Measurements from ENCODE around the gene EIF2D. TPM values are rescaled to one million over a fixed set of nuclear protein-coding genes. Genes with fewer than 3 reads are reported as not detected.
"Not testable (repeated sequence)": the region's sequence is repeated elsewhere in the genome, so short reads cannot be mapped to it uniquely, and the experiment has no call there.

EIF2D gene
- total RNA-seq, 1 donor from 2014 or later = 42.7 TPM

DNA sequence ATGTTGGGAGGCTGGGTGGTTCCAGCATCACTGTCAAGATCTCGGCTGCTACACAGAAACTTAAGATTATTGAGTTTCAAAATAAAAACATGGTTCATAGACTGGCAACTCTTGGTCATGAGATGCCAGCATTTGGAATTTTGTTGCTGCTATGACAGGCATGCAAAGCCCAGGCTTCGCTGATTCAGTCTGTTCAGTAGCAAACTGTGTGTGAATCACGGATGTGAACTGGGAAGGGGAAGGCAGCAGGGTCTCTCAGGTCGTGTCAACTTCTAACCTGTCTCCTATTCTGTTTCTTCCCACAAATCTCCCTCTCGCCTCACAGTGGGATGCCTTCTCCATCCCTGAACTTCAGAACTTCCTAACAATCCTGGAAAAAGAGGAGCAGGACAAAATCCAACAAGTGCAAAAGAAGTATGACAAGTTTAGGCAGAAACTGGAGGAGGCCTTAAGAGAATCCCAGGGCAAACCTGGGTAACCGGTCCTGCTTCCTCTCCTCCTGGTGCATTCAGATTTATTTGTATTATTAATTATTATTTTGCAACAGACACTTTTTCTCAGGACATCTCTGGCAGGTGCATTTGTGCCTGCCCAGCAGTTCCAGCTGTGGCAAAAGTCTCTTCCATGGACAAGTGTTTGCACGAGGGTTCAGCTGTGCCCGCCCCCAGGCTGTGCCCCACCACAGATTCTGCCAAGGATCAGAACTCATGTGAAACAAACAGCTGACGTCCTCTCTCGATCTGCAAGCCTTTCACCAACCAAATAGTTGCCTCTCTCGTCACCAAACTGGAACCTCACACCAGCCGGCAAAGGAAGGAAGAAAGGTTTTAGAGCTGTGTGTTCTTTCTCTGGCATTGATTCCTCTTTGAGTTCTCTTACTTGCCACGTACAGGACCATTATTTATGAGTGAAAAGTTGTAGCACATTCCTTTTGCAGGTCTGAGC, 25.5 kb downstream of the EIF2D start:
- DNase-seq (ENCODE audit: low read depth) = no peak

DNA sequence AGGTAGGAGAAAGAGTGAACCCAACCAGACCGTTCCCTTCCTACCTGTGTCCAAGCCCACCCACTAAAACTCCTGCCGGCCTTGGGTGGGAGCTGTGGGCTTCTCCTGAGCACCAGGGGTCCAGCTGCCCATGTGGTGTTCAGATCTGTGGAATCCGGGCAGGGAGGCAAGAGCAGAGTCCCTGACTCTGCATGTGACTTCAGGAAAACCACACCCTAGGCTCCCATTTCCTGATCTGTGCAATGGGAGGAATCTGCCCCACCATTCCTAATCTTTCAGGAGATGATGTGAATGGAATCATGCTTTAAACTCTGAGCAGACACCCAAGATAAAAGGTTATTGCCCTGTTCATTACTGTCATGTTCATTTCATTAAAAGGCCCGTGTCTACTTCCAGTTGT, 27.6 kb downstream of the EIF2D start:
- no peak for DNase-seq (ENCODE audit: low read depth)

DNA sequence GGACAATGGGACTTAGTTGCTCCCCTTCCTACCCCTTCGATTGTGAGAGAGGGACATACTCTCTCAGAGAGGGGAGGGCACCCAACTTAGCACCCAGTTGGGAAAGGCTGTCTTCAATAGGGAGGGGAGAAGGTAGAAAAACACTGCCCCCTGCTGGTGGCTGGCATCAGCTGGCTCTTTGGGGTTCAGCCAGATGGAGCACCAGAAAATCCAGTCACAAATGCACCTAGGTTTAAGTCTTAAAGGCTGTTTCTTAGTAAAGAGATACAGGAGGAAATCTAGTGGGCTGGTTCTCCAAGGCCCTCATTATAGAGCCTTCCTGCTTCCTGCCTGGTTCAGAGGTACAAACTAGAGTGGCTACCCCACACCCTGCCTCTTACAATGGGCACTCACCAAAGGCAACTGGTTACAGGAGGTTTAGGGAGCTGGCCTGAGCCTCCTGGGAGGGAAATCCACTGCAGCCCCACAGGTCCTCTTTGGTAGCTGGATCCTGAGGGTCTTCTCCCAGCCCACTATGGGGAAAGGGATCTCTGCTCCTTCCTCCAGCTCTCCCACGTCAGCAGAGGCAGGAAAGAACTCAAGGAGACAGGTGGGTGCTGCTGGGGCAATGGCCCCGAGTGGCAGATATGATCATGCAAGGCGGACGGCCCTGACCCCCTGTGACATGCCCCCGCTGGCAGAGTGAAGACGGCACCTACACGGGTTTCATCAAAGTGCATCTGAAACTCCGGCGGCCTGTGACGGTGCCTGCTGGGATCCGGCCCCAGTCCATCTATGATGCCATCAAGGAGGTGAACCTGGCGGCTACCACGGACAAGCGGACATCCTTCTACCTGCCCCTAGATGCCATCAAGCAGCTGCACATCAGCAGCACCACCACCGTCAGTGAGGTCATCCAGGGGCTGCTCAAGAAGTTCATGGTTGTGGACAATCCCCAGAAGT, 28.3 kb downstream of the EIF2D start:
- DNase-seq (ENCODE audit: low read depth) = peak; percentile 74

DNA sequence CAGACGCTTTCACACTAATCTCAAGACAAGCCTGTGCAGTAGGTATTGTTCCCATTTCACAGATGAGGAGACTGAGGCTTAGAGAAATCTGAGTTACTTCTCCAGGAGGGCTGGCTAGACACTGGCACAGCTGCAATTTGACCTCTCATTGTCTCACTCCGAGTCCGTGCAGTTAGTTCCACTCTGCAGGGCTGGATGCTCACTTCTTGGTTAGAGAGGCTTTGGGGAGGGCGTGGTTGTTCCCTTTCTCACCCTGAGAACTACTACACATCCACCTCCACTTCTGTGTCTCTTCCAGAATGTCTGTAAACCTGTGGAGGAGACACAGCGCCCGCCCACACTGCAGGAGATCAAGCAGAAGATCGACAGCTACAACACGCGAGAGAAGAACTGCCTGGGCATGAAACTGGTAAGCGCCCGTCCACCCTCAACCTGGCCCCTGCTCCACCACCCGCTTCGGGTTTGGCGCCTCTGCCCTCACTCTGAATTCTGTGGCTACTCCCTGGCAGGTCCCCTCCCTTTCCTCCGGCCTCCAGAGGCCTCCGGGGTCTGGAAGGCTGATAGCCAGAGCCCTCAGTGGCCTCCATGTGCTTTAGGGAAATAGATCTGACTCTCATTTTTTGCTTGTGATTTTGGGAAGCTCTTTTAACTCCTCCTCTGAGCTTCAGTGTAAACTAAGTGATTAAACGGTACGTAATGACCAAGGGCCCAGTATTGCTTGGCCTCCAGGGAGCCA, 29.1 kb downstream of the EIF2D start:
- DNase-seq (ENCODE audit: low read depth) = no peak

DNA sequence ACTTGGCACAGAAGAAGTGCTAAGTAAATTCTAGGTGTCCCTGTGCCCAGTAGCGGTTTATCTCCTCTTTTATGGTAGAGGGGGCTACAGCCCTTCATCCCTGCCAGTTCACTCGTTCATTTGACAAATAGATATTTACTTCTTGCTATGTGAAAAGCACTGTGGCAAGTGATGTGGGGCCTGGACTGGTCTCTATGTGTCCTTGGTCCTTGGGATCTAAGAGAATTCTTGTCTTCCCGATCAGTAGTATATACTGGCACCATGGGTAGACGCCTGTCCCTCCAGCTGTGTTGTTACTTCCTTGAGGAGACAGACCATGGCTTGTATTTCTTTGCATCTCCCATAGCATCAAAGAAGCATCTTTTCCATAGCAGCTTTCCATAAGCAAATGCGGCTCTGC, 29.7 kb downstream of the EIF2D start:
- DNase-seq (ENCODE audit: low read depth) = no peak

DNA sequence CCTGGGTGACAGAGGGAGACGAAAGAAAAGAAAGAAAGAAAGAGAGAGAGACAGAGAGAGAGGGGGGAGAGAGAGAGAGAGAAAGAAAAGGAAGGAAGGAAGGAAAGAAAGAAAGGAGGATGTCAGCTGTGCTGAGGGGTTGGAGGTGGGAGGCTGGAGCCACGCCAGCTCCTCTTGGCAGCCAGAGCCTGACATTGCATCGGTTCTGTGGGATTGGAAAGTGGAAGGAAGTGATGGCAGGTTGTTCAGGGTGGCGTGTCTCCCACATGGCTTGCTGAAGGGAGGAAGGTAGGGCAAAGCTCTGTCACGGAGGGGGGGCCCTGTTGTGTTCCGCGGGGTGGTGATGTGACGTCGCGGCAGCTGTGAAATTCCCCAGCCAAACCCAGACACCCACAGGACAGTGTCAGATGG, 30.7 kb downstream of the EIF2D start:
- no peak for DNase-seq (ENCODE audit: low read depth)

DNA sequence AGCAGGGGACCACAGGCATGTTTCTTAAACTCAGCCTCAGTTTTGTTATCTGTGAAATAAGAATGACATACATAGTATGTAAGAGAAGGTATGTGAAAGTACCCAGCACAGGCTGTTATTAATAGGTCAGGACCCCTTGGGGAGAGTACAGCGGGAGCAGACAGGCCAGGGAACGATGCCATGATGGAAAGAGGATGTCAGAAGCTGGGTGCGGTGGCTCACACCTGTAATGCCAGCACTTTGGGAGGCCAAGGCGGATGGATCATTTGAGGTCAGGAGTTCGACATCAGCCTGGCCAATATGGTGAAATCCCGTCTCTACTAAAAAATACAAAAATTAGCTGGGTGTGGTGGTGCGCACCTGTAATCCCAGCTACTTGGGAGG, 31.2 kb downstream of the EIF2D start:
- not testable (repeated sequence) for DNase-seq (ENCODE audit: low read depth)

DNA sequence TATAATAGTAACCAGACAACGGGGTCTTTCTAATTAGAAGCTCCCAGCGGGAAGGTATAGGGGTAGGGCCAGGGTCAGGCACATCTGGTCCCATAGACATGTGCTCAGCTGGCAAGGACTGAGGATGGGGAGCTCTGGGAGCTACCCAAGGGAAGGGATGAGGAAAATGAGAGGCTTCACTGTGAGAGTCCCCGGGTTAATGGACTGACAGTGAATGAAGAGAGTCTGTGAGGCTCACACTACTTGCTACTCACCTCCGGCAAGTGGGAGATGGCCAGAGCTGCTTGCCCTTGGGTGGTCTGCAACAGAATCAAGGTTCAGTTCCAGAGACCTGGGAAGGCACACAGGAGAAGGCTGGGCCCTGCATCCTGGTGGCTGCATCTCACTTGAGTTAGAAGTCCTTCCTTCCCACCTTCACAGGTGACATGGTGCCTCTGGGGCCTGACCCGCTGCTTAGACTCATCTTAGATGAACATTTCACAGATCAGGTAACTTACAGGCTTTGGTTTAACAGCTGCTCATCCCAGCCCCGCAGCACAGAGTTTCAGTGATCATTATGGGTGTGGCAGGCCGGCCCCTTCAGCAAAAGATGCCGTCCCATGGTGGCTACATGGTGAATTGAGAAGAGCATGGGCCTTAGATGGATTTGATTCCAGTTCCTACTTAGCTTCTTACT, 31.7 kb downstream of the EIF2D start:
- DNase-seq (ENCODE audit: low read depth) = no peak

DNA sequence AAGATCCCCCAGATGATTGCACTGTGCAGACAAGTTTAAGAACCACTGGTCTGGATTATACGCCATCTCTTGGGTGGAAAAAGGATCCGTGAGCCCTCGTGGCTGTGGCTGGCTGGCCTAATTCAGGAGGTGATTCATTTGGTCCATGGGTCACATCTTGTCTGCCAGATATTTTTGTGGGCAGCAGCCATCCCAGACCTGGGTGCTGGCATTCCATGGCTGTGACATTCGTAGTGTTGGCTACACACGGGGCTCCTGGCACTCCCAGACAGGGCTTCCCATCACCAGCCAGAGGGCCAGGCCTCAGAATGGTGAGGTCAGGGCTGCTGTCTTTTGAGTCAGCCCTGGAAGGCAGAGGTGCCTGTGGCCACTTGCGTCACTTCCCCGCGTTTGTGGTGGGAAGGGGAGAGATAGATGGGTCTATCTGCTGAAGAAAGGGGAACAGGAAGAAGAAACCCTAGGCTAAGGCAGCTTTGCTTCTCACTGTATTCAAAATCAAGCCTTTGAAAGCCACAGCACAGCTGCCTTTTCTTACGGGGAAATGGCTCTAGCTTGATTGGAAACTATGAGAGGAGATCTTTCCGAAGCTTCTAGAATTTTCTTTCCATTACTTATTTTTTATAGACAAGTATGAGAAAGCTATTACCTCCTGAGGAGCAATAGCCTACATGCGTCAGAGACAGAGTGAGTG, 32.4 kb downstream of the EIF2D start:
- DNase-seq (ENCODE audit: low read depth) = peak; percentile 96

DNA sequence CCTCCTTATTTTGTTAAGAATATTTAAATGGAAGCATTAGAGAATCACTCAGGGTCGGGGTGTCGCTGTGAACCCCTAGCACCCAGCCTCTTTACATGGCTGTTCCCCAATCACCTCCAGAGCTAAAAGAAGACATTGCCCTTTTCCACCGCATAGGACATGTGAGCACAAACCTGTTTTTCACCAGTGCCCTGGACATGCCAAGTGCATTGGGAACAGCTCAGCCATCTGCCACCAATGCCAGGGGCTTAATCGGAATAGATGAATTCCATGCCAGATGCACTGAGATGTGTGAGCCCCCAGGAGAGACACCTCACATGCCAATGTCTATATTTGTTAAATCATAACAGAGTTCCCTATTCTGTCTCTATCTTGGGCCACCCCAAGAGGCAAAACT, 33.3 kb downstream of the EIF2D start:
- DNase-seq (ENCODE audit: low read depth) = no peak

DNA sequence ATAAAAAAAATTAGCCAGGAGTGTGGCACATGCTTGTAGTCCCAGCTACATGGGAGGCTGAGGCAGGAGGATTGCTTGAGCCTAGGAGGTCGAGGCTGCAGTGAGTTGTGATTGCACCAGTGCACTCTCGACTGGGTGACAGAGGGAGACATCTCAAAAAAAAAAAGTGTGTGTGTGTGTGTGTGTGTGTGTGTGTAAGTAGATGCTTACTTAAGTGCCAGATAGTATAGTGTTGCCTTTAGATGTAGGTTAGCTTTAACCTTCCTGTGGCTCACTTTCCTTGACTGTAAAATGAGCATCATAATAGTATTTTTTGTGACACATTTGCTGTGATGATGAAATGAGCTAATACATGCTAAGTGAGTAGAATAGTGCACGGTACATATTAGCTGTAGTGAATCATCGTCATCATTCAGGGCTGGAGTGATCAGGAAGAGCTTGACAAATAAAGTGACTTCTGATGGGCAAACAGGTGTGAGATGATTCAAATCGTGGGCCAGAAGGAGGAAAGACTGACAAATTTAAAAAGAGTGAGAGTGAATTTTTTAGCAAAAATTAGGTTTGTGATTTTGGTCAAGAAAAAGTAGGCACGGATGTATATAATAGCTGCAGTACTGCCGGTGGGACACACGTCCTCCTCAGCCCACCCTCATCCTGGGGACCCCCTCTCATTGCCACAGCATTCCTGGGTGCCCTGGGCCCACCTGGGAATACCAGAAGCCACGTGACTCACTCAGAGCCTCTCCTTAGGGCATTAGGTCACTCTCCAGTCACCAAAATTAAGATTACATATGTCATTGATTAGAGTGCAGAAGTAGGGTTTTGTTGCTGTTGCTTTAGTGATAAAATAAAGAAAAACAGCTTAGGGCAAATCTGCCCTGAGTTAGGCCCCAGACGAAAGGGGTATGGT, 33.9 kb downstream of the EIF2D start:
- no peak for DNase-seq (ENCODE audit: low read depth)

DNA sequence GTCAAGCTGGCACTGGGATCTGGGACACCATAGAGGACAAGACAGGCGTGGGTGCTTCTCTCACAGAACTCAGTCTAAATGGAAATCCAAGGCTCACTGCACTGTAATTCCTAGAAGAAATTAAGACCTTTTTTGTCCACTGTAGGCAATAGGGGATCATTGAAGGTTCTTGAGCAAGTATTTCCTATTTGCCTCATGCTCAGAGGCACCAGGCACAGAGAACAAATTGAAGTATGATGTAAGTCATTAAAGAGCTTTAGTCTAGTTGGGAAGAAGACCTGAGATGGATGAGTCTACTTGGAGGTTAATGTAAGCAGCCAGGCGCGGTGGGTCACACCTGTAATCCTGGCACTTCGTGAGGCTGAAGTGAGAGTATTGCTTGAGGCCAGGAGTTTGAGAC, 34.6 kb downstream of the EIF2D start:
- DNase-seq (ENCODE audit: low read depth) = no peak

DNA sequence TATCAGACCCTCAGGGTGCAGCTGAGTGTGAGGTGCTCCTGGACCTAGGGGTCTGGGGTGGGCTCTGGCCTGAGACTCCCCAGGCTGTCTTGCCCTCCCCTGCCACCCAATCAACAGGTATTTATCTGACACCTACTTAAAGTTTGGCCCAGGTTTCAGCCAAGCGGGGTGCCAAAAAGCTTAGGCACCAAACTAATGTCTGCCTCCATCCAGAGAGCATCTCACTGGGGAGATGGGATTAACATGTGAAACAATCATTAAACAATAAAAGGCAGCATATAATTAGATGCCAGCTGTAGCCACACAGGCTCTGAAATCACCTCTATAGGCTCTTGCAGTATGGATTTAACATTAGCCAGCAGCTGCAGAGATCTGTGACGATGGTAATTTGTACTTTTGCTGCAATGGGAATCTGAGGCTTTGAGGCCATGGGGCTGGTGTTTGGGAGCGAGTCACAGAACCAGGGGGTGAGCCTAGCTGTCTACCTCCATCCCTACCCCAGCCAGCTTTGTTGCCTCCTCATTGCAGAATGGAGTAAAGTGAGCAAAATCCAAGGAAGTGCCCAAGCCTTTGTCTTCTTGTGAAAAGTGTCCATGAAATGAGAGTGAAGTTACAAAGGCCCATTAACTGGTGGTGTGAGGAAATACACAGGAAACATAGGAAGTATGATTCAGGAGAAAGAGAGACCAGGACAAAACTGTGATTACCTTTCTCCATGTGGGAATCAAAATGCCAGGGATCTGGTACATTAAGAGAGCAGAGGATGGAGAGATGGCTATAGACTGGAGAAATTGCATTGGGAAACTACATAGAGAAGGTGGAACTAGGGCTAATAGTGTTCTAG, 36.1 kb downstream of the EIF2D start:
- no peak for DNase-seq (ENCODE audit: low read depth)

DNA sequence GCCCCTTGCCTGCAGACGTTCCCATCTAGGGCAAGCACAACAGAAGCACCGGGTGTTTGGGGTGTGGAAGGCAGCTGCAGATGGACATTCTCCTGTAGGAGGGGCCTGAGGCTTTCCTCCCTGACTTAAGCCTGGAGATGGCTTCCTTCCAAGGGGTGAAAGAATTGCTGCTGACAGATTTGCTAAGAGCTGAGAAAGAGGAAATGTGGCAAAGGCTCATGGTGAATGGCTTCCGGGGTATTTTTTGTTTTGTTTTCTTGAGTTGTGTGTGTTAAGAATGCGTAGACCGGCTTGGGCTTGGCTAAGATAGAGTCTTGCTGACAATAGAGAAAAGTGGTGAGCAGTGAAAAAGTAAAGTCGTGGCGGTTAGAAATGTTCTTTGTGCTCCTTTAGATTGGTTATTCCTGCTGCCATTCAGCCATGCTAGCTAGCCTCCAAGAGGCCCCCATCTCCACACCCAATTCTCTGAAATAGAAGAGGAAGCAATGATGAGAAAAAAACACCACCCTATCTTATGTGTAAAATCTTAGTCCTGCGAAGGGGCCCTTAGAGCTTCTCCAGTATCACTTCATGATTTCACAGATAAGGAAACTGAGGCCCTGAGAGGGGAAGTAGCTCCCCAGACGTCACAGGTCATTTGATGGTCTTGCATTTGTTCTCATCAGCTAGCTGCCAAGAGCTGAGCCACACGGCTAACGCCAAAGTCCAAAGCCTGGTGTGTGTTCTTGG, 36.9 kb downstream of the EIF2D start:
- peak; percentile 90 for DNase-seq (ENCODE audit: low read depth)

DNA sequence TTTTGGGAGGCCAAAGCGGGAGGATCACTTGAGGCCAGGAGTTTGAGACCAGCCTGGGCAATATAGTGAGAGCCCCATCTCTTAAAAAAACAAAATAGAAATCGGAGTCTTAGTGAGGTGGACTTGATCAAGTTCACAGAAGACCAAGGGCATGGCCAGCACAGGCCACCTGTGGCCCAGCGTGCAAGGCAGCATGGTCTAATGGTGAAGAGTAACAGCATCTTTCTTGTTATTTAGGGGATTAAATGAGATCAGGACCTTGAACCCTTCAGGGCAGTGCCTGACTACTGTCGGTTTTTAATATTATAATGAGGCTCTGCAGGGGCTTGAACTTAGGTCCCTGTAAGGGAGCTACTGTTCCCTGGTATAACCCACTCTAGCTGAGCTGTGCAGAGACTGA, 38.5 kb downstream of the EIF2D start:
- no peak for DNase-seq (ENCODE audit: low read depth)

DNA sequence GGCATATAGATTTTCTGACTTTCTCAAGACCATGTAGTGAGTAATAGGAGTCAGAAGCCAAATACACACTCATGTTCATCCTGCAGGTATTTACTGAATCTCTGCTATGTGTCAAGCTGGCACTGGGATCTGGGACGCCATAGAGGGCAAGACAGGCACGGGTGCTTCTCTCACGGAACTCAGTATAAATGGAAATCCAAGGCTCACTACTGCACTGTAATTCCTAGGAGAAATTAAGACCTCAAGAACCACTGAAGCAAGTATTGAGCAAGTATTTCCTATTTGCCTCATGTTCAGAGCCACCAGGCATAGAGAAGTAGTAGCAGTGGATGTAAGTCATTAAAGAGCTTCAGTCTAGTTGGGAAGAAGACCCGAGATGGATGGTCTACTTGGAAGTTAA, 38.9 kb downstream of the EIF2D start:
- no peak for DNase-seq (ENCODE audit: low read depth)

DNA sequence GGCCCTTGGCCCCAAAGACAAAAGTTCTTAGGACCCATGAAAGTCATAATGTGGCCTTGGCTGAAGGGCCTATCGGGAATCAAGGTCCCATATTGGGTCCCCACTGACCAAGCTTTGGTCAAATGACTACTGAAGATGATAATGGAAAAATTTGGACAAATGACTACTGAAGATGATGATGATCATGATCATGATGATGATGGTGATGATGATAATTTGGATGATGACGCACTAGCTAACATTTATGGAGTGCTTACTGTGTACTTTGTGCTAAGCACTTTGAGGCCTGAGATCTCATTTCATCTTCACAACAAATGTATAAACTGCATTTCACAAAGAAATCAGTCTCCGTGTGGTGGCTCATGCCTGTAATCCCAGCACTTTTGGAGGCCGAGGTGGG, 39.4 kb downstream of the EIF2D start:
- DNase-seq (ENCODE audit: low read depth) = no peak

DNA sequence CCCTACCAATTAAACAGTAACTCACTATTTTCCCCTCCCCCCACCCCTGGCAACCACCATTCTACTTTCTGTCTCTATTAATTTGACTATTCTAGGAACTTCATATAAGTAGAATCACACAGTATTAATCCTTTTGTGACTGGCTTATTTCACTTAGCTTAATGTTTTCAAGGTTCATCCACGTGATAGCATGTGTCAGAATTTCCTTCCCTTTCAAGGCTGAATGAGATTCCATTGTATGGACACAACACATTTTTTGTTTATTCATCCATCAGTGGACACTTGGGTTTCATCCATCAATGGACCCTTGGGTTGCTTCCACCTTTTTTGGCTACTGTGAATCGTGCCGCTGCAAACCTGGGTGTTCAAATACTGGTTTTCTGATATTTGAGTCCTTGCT, 41.7 kb downstream of the EIF2D start:
- no peak for DNase-seq (ENCODE audit: low read depth)

All from myocyte (in vitro differentiated cells).